GM21390 (cell line): ENCODE measurements around the gene MRPL9.
A peak's percentile ranks its signal among the peaks of the same experiment; 100 is the strongest.

Experiments
- ATAC-seq: cut with Tn5 transposase; IDR thresholded peaks from one replicate; pipeline ENCODE4 v1.9.1; 2021; ENCODE audit not compliant: unreplicated experiment

The MRPL9 gene

DNA sequence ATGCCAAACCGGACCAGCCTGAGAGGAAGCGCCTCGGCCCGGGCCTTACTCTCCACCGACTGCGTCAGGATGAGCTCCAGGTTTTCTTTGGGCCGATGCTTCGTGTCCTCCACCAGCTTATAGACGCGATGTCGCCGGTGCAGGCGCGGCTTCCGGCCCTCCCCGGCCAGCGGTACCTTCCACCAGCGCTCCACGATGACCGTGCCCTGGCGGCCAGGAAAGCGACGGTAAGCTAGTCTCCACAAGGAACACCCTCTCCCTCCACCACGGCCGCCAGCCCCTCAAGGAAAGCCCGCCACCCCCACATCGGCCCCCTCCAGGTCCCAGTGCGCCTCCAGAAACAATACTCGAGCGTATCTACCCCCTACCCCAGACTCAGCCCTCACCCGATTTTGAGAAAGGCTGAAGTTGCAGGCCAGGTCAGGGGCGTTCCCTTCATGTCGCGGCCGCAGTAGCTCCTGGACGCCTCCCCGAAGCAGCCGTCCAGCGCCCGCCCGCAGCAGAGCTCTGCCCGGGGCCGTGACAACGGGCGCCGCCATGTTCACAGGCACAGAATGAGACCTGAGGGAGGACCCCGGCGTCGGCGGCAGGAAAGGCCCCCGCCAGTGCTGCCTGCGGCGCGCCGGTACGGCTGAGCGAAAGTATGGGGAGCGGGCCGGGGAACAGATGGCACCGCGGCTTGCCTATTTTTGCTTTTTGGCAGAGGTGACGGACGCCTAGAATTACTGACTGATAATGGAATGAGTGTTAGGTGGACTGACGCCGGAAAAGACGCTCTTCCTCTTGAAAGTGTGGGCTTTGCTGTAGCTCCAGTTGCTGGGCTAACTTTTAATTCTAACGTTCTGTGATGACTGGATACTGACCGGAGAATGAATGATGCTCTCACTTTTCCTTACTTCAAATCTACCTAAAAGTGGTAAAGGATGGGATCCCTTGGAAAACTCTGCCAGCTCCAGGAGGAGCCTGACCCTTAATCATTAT is at the start of gene MRPL9:
MRPL9 (minus strand) TSS at position 556 of the 981 bp plus-strand sequence; CDS start at position 539, 17 bp downstream.
- ATAC-seq: peak; percentile 89

DNA sequence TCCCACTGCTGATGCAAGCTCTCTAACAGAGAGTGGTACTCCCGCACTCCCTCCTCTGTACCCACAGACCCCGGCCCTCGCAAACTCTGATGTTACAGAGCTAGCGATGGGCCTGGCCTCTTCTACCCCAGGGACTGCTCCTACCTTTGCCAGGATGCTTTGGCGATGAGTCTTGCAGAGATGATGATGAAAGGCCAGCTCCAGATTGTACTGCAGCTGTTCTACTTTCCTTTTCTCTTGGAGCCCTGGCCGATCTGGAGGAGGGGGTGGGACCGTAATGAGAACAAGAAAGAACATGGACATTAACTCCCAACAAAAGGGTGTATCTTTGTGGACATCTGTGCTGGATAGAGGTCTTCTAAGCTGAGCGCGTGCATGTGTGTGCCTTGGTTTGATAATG is 47.9 kb upstream of the MRPL9 start:
- ATAC-seq: no peak

DNA sequence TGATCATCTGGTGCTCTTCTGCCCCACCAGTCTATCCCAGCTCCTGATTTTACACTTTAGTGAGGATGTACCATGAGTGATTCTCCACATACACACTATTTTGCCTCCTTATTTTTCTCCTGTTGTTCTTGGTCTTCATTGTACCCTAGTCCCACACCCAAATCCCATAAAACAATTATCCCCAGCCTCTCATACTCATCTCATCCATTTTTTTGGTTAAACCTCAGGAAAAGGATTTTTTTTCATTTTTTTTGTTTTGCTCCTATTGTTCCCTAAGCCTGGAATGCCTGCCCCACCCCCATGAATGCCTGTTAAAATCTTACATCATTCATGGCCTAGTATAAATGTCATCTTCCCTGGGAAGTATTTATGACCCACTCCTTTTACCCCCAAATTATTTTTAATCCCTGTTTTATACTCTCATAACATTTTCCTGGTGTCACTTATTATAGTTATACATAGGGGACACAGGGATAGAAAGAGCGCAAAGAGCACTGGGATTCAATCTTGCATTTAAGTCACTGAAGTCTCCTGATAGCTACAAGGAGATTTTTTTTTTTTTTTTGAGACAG is 46.8 kb upstream of the MRPL9 start:
- no peak for ATAC-seq

DNA sequence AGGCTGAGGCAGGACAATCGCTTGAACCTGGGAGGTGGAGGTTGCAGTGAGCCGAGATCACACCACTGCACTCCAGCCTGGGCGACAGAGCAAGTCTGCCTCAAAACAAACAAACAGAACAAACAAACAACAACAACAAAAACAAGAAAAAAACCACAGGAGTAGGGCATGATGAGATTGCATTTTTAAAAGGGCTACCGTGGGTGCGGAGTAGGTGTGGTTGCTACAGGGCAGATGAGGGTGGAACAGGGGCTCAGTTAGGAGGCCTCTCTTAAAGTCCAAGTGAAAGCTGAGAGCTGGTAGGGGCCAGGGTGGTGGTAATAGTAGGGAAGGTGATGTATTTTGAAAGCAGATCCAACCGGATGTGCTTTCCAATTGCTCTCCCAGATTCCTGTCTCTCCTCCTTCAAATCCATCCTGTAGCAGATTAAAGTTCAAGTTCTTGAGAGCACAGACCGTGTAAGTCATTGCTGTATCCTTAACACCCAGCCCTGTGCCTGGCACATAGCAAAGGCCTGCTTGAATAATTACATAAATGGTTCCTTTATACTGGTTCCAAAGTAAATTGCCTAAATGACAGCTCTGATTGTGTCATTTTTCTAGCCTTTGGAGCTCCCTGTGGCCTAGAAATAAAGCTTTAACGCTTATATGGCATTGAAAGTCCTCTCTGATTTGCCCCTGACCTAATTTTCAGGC is 46.1 kb upstream of the MRPL9 start:
- ATAC-seq: no peak

DNA sequence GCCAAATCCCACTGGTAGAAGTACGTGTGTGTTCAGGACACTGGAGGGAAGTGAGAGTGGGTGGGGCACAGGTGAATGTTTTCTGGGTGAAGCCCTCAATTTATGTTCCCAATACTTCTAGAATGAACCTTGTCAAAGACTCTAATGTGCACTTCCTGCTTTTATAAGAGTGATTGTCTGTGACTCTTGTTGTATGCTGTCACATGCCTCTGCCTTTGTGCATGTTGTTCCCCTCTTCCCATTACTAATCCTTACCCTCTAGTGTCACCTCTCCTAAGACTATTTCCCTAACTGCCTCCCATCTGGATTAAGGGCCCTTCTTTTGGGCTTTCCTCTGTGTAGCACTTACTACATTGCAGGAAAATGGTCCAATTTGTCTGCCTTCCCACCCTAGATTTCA is 44.5 kb upstream of the MRPL9 start:
- ATAC-seq: no peak

DNA sequence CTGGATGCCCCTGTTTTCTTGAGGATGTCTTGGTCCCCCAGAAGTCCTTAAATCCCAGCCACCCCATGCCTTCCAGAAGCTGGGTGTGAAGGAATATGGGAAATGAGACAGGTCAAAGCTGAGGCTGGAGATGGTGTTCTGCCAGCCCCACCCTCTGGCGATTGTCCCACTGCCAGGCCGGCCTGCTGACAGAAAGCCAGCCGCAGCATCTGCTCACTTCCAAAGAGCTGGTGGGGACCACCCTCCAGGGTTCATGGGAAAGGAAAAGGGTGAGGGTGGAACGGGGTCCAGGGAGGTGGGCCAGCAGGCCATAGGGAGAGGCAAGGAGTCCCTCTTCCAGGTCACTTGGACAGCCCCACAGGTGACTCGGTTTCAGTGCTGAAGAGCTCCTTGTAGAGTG is 43.8 kb upstream of the MRPL9 start:
- no peak for ATAC-seq

DNA sequence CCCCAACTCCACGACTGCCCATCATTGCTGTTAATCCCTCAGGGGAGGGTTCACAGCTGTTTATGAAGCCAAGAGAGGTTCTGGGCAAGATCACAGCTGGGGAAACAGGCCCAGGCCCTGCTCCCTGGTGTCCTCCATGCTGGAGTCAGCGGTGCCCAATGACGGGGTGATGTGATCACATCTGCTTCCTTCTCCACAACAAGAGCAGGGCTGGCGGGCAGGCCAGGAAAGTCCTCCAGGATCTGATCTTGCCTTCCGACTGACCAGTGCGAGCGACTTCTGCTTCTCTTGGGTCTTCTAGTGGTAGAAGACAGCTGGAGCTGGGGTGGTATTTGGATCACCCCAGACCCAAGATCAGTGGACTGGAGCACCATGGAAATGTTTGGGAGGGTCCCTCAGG is 42.9 kb upstream of the MRPL9 start:
- no peak for ATAC-seq

DNA sequence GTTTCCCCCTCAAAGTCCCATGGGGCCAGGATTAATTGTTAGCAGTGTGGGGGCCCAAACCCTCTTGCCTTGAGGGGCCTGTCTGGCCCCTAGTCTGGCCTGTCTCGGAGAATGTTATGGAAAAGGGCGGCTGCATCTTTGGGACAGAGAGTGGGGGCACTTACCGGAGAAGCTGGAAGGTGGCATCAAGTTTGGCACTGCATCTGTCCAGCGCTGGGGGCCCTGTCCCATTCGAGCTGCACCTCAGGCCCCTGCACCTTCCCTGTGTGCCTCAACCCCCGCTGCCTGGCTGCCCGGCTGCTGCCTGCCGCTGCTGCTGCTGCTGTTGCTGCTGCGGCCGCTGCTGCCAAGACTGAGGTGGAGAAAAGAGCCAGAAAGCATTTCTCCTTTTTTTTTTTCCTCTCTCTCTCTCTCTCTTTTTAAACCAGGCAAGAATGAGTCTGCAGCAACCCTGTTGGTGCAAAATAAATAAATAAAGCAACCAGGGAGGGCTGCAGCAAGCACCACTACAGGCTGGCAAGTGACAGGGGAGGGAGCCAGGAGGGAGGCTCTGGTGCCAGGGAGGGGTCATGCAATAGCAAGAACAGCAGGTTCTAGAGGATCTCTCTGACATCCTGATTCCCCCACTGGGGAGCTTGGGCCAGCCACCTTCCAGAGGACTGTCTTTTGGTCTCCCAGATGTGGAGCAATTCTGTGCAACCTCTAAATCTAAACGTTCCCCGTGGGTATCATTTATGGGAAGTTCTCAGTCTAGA is 41.9 kb upstream of the MRPL9 start, which contains the start of gene LINGO4:
LINGO4 (minus strand) TSS at position 354 of the 755 bp plus-strand sequence. CDS start 2,715 bp downstream, outside the sequence.
- no peak for ATAC-seq

DNA sequence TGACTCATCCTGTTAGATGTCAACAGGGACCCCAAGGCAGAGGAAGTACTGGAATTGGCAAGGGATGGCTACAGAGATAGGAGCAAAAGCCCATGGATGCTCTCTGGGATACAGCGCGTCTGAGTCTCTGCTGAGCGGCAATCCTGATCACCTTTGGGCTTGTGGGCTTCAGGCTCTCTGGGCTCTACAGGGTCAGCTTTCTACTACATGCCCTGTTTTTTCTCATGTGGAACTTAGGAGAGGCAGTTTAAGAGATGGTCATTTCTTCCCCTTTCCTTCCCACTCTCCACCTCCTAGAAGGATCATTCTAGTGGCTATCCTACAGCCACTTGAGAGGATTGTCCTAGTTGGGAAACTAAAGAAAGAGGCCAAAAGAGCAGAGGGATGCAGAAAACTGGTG is 40.6 kb upstream of the MRPL9 start:
- ATAC-seq: no peak

DNA sequence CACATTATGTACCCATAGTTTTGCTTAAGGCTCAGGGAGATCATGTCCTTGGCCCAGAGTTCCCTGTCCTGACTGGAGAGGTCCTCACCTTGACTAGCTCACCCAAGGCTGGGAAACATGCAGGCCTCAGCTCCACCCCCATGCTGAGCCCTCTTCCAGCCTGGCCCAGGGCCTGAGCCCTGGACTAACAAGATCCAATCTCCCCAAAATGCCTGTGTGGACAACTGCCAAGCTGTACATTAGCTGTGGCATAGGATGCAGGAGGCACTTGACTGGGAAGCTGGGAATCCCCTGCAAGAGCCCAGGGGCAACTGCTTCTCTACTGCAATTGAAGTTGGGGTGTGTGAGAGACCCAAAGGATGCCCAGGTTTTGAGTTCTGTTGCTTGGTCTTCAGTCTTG is 39.9 kb upstream of the MRPL9 start:
- no peak for ATAC-seq

DNA sequence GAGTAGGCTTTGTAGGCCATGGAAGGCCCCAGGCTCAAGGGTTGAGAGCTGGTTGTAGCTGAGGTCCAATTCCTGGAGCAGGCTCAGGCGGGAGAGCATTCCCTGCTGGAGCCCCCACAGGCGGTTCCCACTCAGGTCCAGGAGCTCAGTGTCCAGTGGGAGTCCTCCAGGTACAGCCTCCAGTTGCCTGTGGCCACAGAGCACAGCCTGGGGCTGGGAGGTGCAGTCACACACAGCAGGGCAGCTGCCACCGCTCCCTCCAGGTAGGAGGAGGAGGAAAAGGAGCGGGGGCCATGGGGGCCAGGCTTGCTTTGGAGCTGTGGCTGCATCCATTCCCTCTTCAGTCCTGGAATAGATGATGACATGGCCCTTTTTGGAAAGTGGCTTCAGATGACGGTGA is 39.1 kb upstream of the MRPL9 start:
- ATAC-seq: no peak

DNA sequence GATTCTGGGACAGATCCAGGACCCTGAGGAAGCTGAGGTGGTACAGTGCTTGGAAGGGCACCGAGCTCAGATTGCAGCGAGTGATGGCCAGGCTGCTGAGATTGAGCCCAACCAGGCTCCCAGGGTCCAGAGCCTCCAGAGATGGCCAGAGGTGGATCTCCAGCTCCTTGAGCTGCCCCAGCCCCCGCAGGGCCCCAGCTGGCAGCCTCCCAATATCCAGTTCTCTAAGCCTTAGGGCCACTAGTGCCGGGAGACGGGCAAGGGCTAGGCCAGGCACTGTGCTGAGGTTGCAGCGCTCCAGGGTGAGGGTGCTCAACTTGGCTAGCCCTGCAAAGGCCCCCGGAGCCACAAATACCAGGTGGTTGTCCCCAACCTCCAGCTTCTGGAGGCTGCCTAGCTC is 38.5 kb upstream of the MRPL9 start:
- no peak for ATAC-seq

DNA sequence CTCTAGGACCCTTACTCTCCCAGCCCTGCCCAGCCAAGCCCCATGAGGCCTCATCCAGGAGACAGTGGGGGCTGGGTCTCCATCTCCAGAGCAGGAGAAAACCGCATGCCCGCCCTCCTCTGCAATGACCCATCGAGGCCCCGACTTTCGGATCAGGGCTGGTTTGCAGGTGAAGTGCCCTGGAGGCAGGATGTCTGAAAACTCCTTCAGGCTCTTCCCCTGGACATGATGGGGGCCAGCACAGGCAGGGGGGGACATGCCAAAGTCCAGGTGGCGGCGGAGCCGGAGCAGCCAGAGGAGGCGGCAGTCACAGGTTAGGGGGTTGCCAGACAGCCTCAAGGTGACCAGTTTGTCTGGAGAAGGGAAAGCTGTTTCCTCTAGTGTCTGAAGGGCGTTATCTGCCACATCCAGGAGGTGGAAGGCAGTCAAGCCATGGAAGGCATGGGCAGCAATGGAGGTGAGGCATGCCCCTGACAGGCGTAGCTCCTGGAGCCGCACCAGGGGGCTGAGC is 38.1 kb upstream of the MRPL9 start:
- no peak for ATAC-seq

DNA sequence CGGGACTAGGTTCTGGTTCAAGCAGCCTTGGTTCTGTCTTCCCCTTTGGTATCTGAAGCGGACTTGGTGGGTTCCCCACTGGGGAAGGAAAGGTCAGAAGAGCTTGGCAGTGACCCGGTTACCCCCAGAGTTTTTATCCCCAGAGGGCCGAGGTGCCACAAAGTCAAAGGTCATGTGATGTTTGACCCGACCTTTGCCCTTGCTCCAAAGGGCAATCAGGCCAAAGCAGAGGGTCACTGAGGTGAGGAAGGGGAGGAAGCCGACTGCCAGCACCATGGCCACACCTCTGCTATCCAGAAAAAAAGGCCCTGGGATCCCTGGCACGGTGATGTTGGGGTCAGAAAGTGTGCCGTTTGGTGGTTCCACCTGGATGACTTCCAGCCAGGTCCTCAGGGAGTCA is 37.5 kb upstream of the MRPL9 start:
- ATAC-seq: no peak

DNA sequence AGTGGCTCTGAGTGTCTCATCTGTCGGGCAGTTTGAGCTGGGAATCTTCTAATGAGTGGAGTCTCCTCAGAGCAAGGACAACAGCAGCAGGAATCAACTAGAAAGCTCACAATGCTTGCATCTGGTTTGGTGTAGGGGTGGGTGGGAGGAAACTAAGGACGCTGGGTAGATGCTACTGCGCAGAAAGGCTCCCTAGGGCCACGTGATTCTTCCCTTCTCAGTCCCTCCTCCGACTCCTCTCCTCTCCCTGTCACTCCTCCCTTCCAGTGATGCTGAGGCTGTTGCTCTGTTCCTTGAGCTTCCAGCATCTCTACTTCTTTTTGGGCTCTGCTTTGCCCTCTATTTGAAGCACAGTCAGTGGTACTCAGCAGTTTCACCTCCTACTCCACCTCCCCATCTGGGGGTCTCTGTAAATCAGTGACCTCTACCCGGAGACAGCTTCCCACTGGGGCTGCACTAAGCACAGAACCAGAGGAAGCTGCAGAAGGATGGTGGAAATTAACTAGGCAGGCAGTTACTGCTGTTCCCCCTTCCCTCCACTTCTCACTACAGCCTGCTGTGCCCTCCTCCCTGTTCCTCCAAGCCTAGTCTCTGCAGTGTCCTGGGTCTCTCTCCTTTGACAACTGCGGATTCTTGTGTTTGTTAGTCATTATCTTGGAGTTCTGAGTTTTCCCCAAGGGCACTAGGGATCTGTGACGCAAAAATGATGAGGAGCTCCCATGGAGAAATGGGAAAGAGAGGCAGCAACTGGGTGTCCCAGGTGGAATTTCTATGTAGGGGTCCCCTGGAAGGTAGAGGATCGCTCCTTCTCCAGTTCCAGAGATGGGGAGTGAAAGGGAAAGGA is 36.1 kb upstream of the MRPL9 start:
- ATAC-seq: no peak

DNA sequence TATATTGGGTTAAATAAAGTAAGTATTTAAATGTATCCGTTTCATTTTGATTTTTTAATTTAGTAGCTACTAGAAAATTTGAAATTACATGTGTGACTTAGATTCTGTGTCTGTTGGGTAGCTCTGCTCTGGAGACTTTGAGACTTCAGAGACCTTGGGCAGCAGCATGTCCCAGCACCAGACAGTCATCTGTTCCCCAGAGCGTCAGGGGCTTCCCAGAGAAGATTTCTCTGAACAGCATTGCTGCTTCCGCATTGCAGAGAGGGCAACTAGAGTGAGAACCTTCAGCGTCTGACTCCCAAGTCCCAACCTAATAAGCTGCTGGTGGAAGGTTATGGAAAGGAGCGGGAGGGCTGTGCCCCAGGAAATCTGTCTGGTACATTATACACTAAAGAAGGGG is 35.3 kb upstream of the MRPL9 start:
- no peak for ATAC-seq

DNA sequence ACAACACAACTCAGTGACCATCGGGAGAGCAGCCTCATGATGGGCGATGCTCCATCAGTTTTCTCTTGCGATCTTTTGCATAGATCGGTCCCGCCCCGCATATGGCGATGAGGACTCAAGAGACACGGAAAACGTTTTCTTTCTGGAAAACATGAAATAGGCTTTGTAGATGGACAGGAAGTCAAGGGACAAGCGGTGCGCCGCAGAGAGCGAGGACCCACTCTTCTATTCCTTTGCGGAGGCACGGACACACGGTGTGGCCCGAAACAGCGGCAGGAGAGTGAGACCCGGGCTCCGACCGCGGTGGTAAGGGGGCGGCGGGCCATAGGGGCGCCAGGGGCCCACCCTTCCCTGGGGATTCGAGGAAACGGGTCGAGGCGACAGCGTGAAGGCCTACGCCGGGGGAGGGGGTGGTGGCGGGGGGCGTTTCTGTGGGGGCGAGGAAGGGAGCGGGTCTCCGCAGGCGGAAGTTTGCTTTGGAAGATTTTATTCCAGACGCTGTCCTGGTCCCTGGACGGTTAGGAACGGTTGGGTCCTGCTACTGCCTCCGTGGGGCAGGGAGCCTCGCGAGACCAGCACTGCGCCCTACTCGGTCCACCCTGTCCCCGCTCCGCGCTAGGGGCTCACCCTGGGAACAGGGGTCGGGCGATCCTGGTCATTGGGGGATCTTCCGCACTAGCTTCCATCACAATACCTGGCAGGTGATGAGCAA is 27.8 kb upstream of the MRPL9 start:
- ATAC-seq: peak; percentile 2

DNA sequence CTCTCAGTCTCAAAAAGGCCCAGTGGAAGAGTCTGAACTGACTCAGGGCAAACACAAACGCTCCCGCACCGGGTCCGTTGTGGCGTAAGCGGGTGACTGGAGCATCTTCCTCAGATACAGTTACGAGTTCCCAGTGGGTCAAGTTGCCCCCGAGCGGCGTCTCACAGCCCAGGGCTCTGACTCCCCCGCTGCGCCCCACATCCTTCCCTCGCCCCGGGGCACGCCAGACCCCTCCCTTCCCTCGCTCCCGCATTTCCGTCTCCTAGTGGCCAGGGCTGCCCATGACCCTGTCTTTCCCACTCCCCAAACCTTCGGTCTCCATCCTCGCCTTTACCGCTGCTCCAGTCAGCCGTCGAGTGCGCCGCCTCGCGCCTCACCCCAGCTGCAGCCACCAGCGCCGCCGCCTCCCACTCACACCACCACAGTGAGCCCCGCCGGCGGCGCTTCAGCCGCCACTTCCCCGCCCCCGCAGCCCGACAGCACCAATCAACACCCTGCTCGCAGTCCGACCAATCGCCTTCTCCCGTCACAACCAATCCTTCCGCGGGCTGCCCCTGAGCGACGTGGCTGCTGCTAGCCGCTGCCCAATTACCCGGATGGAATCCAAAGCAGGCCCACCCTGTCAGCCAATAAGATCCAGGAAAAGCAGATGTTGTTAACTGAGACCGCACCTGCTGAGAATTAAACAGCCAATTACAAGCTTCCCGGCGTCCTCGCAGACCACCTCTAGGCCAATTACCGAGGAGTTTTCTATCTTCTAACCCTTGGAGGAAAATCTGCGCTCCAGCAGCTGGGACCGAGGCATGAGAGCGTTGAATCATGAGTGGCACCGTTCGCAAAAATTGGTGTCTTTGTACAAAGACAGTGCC is 27.0 kb upstream of the MRPL9 start, which contains the start of gene TDRKH:
TDRKH (minus strand) TSS at position 430 of the 869 bp plus-strand sequence. CDS start 7,478 bp downstream, outside the sequence.
- peak; percentile 94 for ATAC-seq
